PFSK-1 (cell line): ENCODE data around the gene SEMA3B.

Experiments
- FOXP2 ChIP-seq: optimal IDR thresholded peaks from 2 replicates; pipeline ENCODE3; 2011; ENCODE audit warnings: borderline replicate concordance, control low read depth, inconsistent platforms; ENCODE audit not compliant: insufficient read depth; ENCODE audit errors: extremely low read length, extremely low read depth
- POLR2AphosphoS5 ChIP-seq: IDR thresholded peaks from 2 replicates; pipeline ENCODE4 v1.6.1; 2012; ENCODE audit warnings: low read depth, mild to moderate bottlenecking, control low read depth, low read length, moderate library complexity
- REST ChIP-seq, 2 experiments: IDR thresholded peaks; 2 replicates each; pipeline versions ENCODE4 v1.6.1 to v1.8.0; 2011 to 2012; ENCODE audit warnings: low read depth in 2 of 2, low read length in 2 of 2, control low read depth in 1 of 2, inconsistent platforms in 1 of 2, mild to moderate bottlenecking in 1 of 2, moderate library complexity in 1 of 2; ENCODE audit not compliant: insufficient read depth in 1 of 2
- SIN3A ChIP-seq: IDR thresholded peaks from 2 replicates; pipeline ENCODE4 v1.6.1; 2012; ENCODE audit warnings: mild to moderate bottlenecking, low read length, moderate library complexity, borderline replicate concordance; ENCODE audit not compliant: insufficient read depth
- TAF1 ChIP-seq: IDR thresholded peaks from 2 replicates; pipeline ENCODE4 v1.6.1; 2012; ENCODE audit warnings: low read length, control low read depth, borderline replicate concordance; ENCODE audit not compliant: insufficient read depth

The SEMA3B gene

GRCh38 chr3:50238549-50239026 lies 30.4 kb upstream of the SEMA3B start:
- TF ChIP-seq POLR2AphosphoS5 = no peak
- TF ChIP-seq TAF1 = no peak
- no peak for TF ChIP-seq SIN3A
- no peak for TF ChIP-seq FOXP2
- TF ChIP-seq REST (IDR thresholded peaks at IDR 0.05; ENCODE audit: insufficient read depth in 1 of 2, low read depth in 2 of 2, low read length in 2 of 2) = no peak

- TF ChIP-seq TAF1 (no peak), POLR2AphosphoS5 (no peak), REST (IDR thresholded peaks at IDR 0.05; ENCODE audit: insufficient read depth in 1 of 2, low read depth in 2 of 2, low read length in 2 of 2) (no peak), FOXP2 (no peak), SIN3A (no peak)
Measured at GRCh38 chr3:50239649-50240048, 29.3 kb upstream of the SEMA3B start.

- TF ChIP-seq FOXP2 = no peak
- TF ChIP-seq TAF1 = no peak
- no peak for TF ChIP-seq REST (IDR thresholded peaks at IDR 0.05; ENCODE audit: insufficient read depth in 1 of 2, low read depth in 2 of 2, low read length in 2 of 2)
- TF ChIP-seq SIN3A = no peak
- no peak for TF ChIP-seq POLR2AphosphoS5
Measured at GRCh38 chr3:50241163-50241562, 27.8 kb upstream of the SEMA3B start.

- no peak for TF ChIP-seq SIN3A
- TF ChIP-seq TAF1 = no peak
- no peak for TF ChIP-seq FOXP2
- TF ChIP-seq REST (IDR thresholded peaks at IDR 0.05; ENCODE audit: insufficient read depth in 1 of 2, low read depth in 2 of 2, low read length in 2 of 2) = no peak
- TF ChIP-seq POLR2AphosphoS5 = no peak
Measured at GRCh38 chr3:50241713-50242380, 27.1 kb upstream of the SEMA3B start.

- no peak for TF ChIP-seq FOXP2
- TF ChIP-seq POLR2AphosphoS5 = no peak
- no peak for TF ChIP-seq SIN3A
- TF ChIP-seq REST (IDR thresholded peaks at IDR 0.05; ENCODE audit: insufficient read depth in 1 of 2, low read depth in 2 of 2, low read length in 2 of 2) = no peak
- TF ChIP-seq TAF1 = no peak
Measured at GRCh38 chr3:50242381-50242770, 26.6 kb upstream of the SEMA3B start.
